ENCODE data around the gene AWAT1. TPM values are rescaled to one million over a fixed set of nuclear protein-coding genes. Genes with fewer than 3 reads are reported as not detected.
A peak's percentile ranks its signal among the peaks of the same experiment; 100 is the strongest.

Gene AWAT1
- total RNA-seq, 1 experiment from 2014 or later: not detected

DNA sequence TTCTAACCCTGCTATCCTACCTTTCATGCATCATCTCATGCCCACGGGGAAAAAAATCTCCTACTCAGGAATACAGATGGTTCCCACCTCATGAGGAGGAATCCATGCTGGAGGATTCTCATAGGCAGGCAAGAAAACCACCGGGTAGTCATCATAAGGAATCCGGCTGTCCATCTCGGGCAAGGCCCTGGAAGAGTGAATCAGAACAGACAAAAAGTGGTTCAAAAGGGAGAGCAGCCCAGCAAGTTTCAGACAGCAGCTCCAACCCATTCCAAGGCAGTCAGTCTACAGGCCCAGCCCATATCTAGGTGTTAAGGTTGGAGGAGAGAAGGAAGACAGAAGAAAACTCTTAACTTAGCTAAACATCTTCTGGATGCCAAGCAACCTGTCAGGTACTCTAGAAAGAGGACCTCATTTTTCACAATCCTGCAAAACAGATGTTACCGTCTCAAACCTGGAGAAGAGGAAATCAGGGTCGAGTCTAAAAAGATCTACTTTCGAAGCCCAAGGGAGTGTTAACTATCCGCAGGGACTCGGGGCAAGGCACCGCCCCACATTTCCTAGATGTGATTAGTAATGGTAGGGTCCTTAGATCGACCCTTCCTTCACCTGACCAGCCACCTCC lies 54.8 kb downstream of the AWAT1 start:
- DNase-seq: no peak
- H3K27me3 ChIP-seq (ENCODE audit: control insufficient read depth, insufficient read depth, low read length): no peaks in the 10 kb centered on the region
- peak overlapping the region; percentile 69 for H3K4me3 ChIP-seq (ENCODE audit: insufficient read depth, low read depth, low read length)
- peaks cover 4% of the 10 kb centered on the region for H3K36me3 ChIP-seq (replicated peaks; ENCODE audit: control insufficient read depth, insufficient read depth, low read length)

Other genes starting within 250 kb of the AWAT1 start
- 0.26 TPM in 1 of 2 replicates, not detected in the other for gene AWAT2, start 184.7 kb upstream of the AWAT1 start, total RNA-seq (2014; rRNA removed; shearing (Covaris generic))
- not detected in 2 replicates for gene OTUD6A, start 172.2 kb upstream of the AWAT1 start, total RNA-seq (2014; rRNA removed; shearing (Covaris generic))
- gene IGBP1, start 101.2 kb upstream of the AWAT1 start, total RNA-seq (2014; rRNA removed; shearing (Covaris generic)): 47.5 and 57.2 TPM in 2 replicates
- gene DGAT2L6, start 57.2 kb upstream of the AWAT1 start, total RNA-seq (2014; rRNA removed; shearing (Covaris generic)): 0.07 TPM in 1 of 2 replicates, not detected in the other
- not detected in 2 replicates for gene P2RY4, start 25.5 kb downstream of the AWAT1 start, total RNA-seq (2014; rRNA removed; shearing (Covaris generic))
- not detected in 2 replicates for gene ARR3, start 33.7 kb downstream of the AWAT1 start, total RNA-seq (2014; rRNA removed; shearing (Covaris generic))
- gene RAB41, start 47.5 kb downstream of the AWAT1 start, total RNA-seq (2014; rRNA removed; shearing (Covaris generic)): not detected in 2 replicates
- 35.0 and 37.5 TPM in 2 replicates for gene PDZD11, start 55.3 kb downstream of the AWAT1 start, total RNA-seq (2014; rRNA removed; shearing (Covaris generic))
- 25.7 and 36.0 TPM in 2 replicates for gene KIF4A, start 55.4 kb downstream of the AWAT1 start, total RNA-seq (2014; rRNA removed; shearing (Covaris generic))
- 1.5 and 2.0 TPM in 2 replicates for gene GDPD2, start 188.7 kb downstream of the AWAT1 start, total RNA-seq (2014; rRNA removed; shearing (Covaris generic))
- 31.5 and 42.3 TPM in 2 replicates for gene DLG3, start 210.2 kb downstream of the AWAT1 start, total RNA-seq (2014; rRNA removed; shearing (Covaris generic))

Measured in H7 (cell line).